Measurements from ENCODE around the gene PTPRN2. TPM values are rescaled to one million over a fixed set of nuclear protein-coding genes. Genes with fewer than 3 reads are reported as not detected.

PTPRN2 gene
- total RNA-seq, 4 donors from 2014 or later: 2.0 to 9.5 (median 2.6) TPM

GRCh38 chr7:158140538-158141220, 446.9 kb downstream of the PTPRN2 start:
- TF ChIP-seq CTCF (IDR thresholded peaks at IDR 0.05): no peak
- ATAC-seq (ENCODE audit: low FRiP score): no peak
- no peak for DNase-seq (ENCODE audit: low spot score)

DNA sequence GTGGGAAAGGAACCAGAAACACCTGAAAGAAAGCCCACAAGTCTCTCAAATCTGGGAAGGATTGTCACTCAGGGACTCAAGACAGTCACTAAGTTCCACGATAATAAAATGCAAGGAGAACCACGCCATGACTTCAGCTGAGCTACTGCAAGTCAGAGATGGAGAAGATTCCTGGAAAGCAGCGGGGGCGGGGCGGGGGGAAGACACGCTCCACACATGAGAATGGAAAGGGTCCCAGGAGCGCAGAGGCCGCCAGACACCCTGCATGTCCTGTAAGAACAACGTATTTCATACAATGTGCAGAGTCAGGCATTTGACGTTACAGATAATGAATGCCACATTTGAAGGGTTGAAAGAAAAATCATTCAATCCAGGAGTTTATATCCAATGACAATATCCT, 448.1 kb downstream of the PTPRN2 start:
- ATAC-seq (ENCODE audit: low FRiP score): no peak
- DNase-seq (ENCODE audit: low spot score): no peak
- no peak for TF ChIP-seq CTCF (IDR thresholded peaks at IDR 0.05)

GRCh38 chr7:158138329-158138597, 449.4 kb downstream of the PTPRN2 start:
- no peak for ATAC-seq (ENCODE audit: low FRiP score)
- DNase-seq (ENCODE audit: low spot score): no peak
- no peak for TF ChIP-seq CTCF (IDR thresholded peaks at IDR 0.05)

GRCh38 chr7:158137516-158138328, 449.9 kb downstream of the PTPRN2 start:
- no peak for TF ChIP-seq CTCF (IDR thresholded peaks at IDR 0.05)
- DNase-seq (ENCODE audit: low spot score) (no peak), ATAC-seq (ENCODE audit: low FRiP score) (no peak)

- ATAC-seq (ENCODE audit: low FRiP score) (no peak), DNase-seq (ENCODE audit: low spot score) (no peak)
- no peak for TF ChIP-seq CTCF (IDR thresholded peaks at IDR 0.05)
Observed at GRCh38 chr7:158135931-158136330, 451.7 kb downstream of the PTPRN2 start.

GRCh38 chr7:158134824-158135223, 452.8 kb downstream of the PTPRN2 start:
- DNase-seq (ENCODE audit: low spot score) (no peak), ATAC-seq (ENCODE audit: low FRiP score) (no peak)
- TF ChIP-seq CTCF (IDR thresholded peaks at IDR 0.05): no peak

All from omental fat pad (tissue), 4 donors.